Fibroblast of lung (primary cell): ENCODE measurements around the gene ATCAY. TPM values are rescaled to one million over a fixed set of nuclear protein-coding genes. Genes with fewer than 3 reads are reported as not detected.

Experiments used
- DNase-seq, 2 donors: peaks; one replicate each; pipeline versions ENCODE4 v3.0.0 to v3.0.0-alpha.2; 2010; ENCODE audit warnings: low read depth in 2 of 2
- H2AFZ ChIP-seq: 2 replicates; pipeline ENCODE4 v1.5.1; 2012; ENCODE audit warnings: low read length, control low read depth, inconsistent platforms
- H3K27ac ChIP-seq: 2 replicates; pipeline ENCODE4 v1.5.1; 2011; ENCODE audit warnings: low read length, control low read depth; ENCODE audit not compliant: insufficient read depth
- H3K27me3 ChIP-seq: 2 replicates; pipeline ENCODE4 v1.5.1; 2011; ENCODE audit warnings: mild to moderate bottlenecking, low read length; ENCODE audit not compliant: control insufficient read depth, insufficient read depth
- H3K36me3 ChIP-seq: 2 replicates; pipeline ENCODE4 v1.5.1; 2011; ENCODE audit warnings: low read length; ENCODE audit not compliant: control insufficient read depth, insufficient read depth
- H3K4me1 ChIP-seq: 2 replicates; pipeline ENCODE4 v1.5.1; 2011; ENCODE audit warnings: low read length; ENCODE audit not compliant: control insufficient read depth, insufficient read depth; ENCODE audit errors: extremely low read depth
- H3K4me2 ChIP-seq: 2 replicates; pipeline ENCODE4 v1.5.1; 2011; ENCODE audit warnings: low read length, control low read depth; ENCODE audit not compliant: insufficient read depth; ENCODE audit errors: extremely low read depth
- H3K4me3 ChIP-seq, 4 experiments: fragments of 200-600 bp in 1 of 4; sonication (generic) in 1 of 4; replicated peaks in 1 of 4; 2 replicates each; pipeline ENCODE4 v1.5.1; 2011 to 2016; ENCODE audit warnings: low read length in 4 of 4, low read depth in 3 of 4, mild to moderate bottlenecking in 3 of 4, control low read depth in 2 of 4, inconsistent platforms in 1 of 4, mixed read lengths in 1 of 4; ENCODE audit not compliant: insufficient read depth in 1 of 4; ENCODE audit errors: control extremely low read depth in 1 of 4
- H3K79me2 ChIP-seq: 2 replicates; pipeline ENCODE4 v1.5.1; 2012; ENCODE audit warnings: mild to moderate bottlenecking, low read length, inconsistent platforms; ENCODE audit not compliant: control insufficient read depth, insufficient read depth
- H3K9ac ChIP-seq: 2 replicates; pipeline ENCODE4 v1.5.1; 2011; ENCODE audit warnings: mild to moderate bottlenecking, low read length, control low read depth; ENCODE audit not compliant: insufficient read depth
- H3K9me3 ChIP-seq: 2 replicates; pipeline ENCODE4 v1.5.1; 2012; ENCODE audit warnings: low read depth, low read length; ENCODE audit not compliant: control insufficient read depth, insufficient read depth
- H4K20me1 ChIP-seq: 2 replicates; pipeline ENCODE4 v1.5.1; 2011; ENCODE audit warnings: low read length; ENCODE audit not compliant: control insufficient read depth, insufficient read depth; ENCODE audit errors: extremely low read depth
- EZH2 ChIP-seq: IDR thresholded peaks from 2 replicates; pipeline ENCODE4 v1.5.1; 2012; ENCODE audit warnings: low read length, control low read depth, mild to moderate bottlenecking; ENCODE audit errors: missing control alignments
- polyA plus RNA-seq, 2 donors: library from polyadenylated mRNA; depleted of rRNA in 1 of 2; stranded (reverse) in 1 of 2; unstranded in 1 of 2; fragments of >200 nt; gene quantifications; 2 replicates each; pipeline ENCODE4 v1.2.1, GENCODE V29; 2011 to 2012; ENCODE audit warnings: missing spikeins in 1 of 2
- total RNA-seq: library from RNA; depleted of rRNA; stranded (reverse); fragments of >200 nt; gene quantifications from 2 replicates; pipeline ENCODE4 v1.2.1, GENCODE V29; 2014
- TF ChIP-seq, protein P1 (sequence below), 2 donors: IDR thresholded peaks in 1 of 2; conservative IDR thresholded peaks in 1 of 2; 1 replicate in 1 of 2; 2 replicates in 1 of 2; pipeline ENCODE4 v1.5.1; 2011 to 2012; ENCODE audit warnings: low read length in 2 of 2, control low read depth in 1 of 2, inconsistent platforms in 1 of 2, low read depth in 1 of 2, mild to moderate bottlenecking in 1 of 2

Gene ATCAY
- total and polyA plus RNA-seq, 2 donors (not counting 1 experiment from before 2014, with no cell fraction given): 0.01 TPM; not detected in 1

DNA sequence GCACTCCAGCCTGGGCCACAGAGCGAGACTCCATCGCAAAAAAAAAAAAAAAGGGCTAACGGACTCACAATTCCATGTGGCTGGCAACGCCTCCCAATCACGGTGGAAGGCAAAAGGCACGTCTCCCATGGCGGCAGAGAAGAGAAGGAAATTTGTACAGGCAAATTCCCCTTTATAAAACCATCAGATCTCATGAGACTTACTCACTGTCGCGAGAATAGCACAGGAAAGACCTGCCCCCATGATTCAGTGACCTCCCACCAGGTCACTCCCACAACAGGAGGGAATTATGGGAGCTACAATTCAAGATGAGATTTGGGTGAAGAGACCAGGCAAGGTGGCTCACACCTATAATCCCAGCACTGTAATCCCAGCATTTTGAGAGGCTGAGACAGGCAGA lies 33.7 kb downstream of the ATCAY start:
- Histone ChIP-seq H2AFZ (no peak overlapping the region), H3K4me2 (no peak overlapping the region), H3K27ac (no peak overlapping the region), H3K27me3 (no peaks in the 10 kb centered on the region), H3K9ac (no peak overlapping the region), H3K79me2 (no peaks in the 10 kb centered on the region), H4K20me1 (no peaks in the 10 kb centered on the region), H3K36me3 (no peaks in the 10 kb centered on the region), H3K4me3 (no peak overlapping the region), H3K4me1 (no peaks in the 10 kb centered on the region), H3K9me3 (peaks cover 1% of the 10 kb centered on the region)
- no peak for DNase-seq
- TF ChIP-seq, protein P1, sequence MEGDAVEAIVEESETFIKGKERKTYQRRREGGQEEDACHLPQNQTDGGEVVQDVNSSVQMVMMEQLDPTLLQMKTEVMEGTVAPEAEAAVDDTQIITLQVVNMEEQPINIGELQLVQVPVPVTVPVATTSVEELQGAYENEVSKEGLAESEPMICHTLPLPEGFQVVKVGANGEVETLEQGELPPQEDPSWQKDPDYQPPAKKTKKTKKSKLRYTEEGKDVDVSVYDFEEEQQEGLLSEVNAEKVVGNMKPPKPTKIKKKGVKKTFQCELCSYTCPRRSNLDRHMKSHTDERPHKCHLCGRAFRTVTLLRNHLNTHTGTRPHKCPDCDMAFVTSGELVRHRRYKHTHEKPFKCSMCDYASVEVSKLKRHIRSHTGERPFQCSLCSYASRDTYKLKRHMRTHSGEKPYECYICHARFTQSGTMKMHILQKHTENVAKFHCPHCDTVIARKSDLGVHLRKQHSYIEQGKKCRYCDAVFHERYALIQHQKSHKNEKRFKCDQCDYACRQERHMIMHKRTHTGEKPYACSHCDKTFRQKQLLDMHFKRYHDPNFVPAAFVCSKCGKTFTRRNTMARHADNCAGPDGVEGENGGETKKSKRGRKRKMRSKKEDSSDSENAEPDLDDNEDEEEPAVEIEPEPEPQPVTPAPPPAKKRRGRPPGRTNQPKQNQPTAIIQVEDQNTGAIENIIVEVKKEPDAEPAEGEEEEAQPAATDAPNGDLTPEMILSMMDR (conservative IDR thresholded peaks at IDR 0.05 in 1 of 2, IDR thresholded peaks at IDR 0.05 in 1 of 2; ENCODE audit: low read depth in 1 of 2, low read length in 2 of 2): no peak
- no peak for TF ChIP-seq EZH2

DNA sequence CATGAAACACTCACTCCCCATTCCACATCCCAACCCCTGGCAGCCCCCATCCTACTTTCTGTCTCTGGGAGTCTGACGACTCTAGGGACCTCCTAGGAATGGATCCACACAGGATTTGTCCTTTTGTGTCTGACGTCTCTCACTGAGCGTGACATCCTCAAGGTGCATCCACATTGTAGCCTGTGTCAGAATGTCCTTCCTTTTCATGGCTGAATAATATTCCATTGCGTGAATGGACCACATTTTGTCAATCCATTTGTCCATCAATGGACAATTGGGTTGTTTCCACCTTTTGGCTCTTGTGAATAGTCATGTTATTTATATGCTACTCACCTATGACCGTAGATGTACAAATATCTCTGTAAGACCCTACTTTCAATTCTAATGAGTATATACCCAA lies 35.5 kb downstream of the ATCAY start:
- no peak overlapping the region for H2AFZ ChIP-seq
- H3K79me2 ChIP-seq: no peaks in the 10 kb centered on the region
- H3K27me3 ChIP-seq: no peaks in the 10 kb centered on the region

DNA sequence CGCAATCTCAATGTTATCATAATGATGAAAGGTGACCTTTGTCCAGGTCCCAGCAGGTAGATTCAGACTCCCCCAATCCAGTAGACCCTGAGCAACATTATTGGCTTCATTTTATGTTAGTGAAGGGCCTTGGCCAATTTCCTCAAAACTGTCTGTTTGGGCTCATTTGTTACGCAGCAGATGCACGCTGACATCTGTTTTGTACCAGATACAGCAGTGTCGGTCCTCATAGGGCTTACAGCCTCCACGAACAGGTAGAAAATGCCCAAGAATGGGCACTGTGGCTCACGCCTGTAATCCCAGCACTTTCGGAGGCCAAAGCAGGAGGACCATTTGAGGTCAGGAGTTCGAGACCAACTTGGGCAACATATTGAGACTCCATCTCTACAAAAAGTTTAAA lies 39.3 kb downstream of the ATCAY start:
- H3K79me2 ChIP-seq: no peaks in the 10 kb centered on the region
- H3K27ac ChIP-seq: no peak overlapping the region
- no peak overlapping the region for H3K9ac ChIP-seq
- no peak overlapping the region for H3K4me2 ChIP-seq
- no peaks in the 10 kb centered on the region for H3K36me3 ChIP-seq
- no peak overlapping the region for H3K4me3 ChIP-seq
- TF ChIP-seq EZH2: no peak
- TF ChIP-seq, protein P1 (conservative IDR thresholded peaks at IDR 0.05 in 1 of 2, IDR thresholded peaks at IDR 0.05 in 1 of 2; ENCODE audit: low read depth in 1 of 2, low read length in 2 of 2): no peak
- H3K27me3 ChIP-seq: no peaks in the 10 kb centered on the region
- H3K4me1 ChIP-seq: no peaks in the 10 kb centered on the region
- no peaks in the 10 kb centered on the region for H4K20me1 ChIP-seq
- no peaks in the 10 kb centered on the region for H3K9me3 ChIP-seq
- H2AFZ ChIP-seq: no peak overlapping the region
- no peak for DNase-seq

More for the DNA sequence above, 35.5 kb downstream of the ATCAY start:
- Histone ChIP-seq H3K4me1 (no peaks in the 10 kb centered on the region), H3K27ac (no peak overlapping the region), H3K4me3 (no peak overlapping the region), H3K9me3 (no peaks in the 10 kb centered on the region), H3K4me2 (no peak overlapping the region), H3K36me3 (no peaks in the 10 kb centered on the region), H4K20me1 (no peaks in the 10 kb centered on the region), H3K9ac (no peak overlapping the region)
- no peak for DNase-seq
- TF ChIP-seq, protein P1 (conservative IDR thresholded peaks at IDR 0.05 in 1 of 2, IDR thresholded peaks at IDR 0.05 in 1 of 2; ENCODE audit: low read depth in 1 of 2, low read length in 2 of 2): no peak
- TF ChIP-seq EZH2: no peak
